Urinary bladder (tissue), 4 donors: ENCODE results near the gene RPL13. TPM values are rescaled to one million over a fixed set of nuclear protein-coding genes. Genes with fewer than 3 reads are reported as not detected.

Experiments used
- DNase-seq: peaks from one replicate; pipeline ENCODE4 v3.0.0-alpha.2; 2015; ENCODE audit errors: extremely low spot score
- H3K27ac ChIP-seq: one replicate; pipeline ENCODE4 v1.5.1; 2013; ENCODE audit warnings: low read depth, mild to moderate bottlenecking, moderate library complexity
- H3K36me3 ChIP-seq: one replicate; pipeline ENCODE4 v1.6.1; 2013; ENCODE audit warnings: mild to moderate bottlenecking, moderate library complexity; ENCODE audit not compliant: insufficient read depth
- H3K4me1 ChIP-seq: one replicate; pipeline ENCODE4 v1.6.1; 2013; ENCODE audit warnings: mild to moderate bottlenecking, moderate library complexity; ENCODE audit not compliant: insufficient read depth
- H3K4me3 ChIP-seq: one replicate; pipeline ENCODE4 v1.5.1; 2013; ENCODE audit warnings: low read depth, low read length
- WGBS: extraction: QIAGEN DNeasy Blood & Tissue Kit; methylation state at CpG from one replicate; pipeline ENCODE4 v1.1.7; 2013; 5-methylcytosine and 5-hydroxymethylcytosine counted together
- polyA plus RNA-seq: library from polyadenylated mRNA; stranded (reverse); fragments of 200-250 nt; gene quantifications from one replicate; pipeline ENCODE4 v1.2.3, GENCODE V29; 2013
- total RNA-seq: library from RNA; depleted of rRNA; stranded (reverse); fragments of >200 nt; gene quantifications from one replicate; pipeline ENCODE4 v1.2.3, GENCODE V29; 2014
- donor health status: healthy with polysubstance abuse.
- donor health status: healthy.

The RPL13 gene
- total and polyA plus RNA-seq, 2 donors = 2,031 to 7,650 TPM

DNA sequence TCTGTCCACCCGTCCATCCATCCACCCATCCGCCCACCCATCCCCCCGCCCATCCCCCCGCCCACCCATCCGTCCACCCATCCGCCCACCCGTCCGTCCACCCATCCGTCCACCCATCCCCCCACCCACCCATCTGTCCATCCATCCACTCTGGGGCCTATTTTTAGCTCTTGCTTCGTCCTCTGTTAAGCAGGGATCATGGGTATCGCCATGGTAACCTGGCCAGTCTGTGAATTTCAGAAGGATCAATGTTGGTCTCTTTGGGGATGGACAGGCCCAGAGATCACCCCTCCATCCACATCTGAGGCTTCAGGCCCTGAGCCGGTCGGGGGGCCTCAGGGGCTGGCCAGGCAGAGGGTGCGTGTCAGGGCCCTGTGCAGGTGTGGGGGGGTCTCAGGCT is 37.7 kb downstream of the RPL13 start:
- Histone ChIP-seq H3K4me1 (no peaks in the 10 kb centered on the region), H3K36me3 (no peaks in the 10 kb centered on the region), H3K4me3 (no peak overlapping the region), H3K27ac (no peak overlapping the region)
- no peak for DNase-seq
- 75% methylated on average over 14 of the region's 14 CpGs for WGBS

DNA sequence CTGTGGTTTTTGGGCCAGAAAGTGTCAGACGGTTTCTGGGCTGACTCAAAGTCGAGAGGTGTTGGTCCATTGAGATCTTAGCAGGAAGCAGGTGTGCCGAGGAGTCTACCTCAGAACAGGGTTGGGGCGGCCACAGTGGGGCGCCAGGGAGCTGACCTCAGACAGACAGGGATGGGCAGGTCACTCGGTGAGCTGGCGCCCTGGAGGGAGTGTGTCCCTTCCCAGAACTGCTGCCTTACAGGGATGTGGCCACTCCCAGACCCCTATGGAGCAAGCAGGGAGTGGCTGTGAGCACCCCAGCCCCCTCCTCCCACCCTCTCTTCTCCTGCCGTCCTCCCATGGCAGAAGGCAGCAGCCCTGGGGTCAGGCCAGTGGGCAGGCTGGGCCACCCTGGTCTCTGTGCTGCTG is 39.0 kb downstream of the RPL13 start:
- Histone ChIP-seq H3K4me3 (no peak overlapping the region), H3K27ac (no peak overlapping the region)
- WGBS = 38% methylated on average over 8 of the region's 8 CpGs

DNA sequence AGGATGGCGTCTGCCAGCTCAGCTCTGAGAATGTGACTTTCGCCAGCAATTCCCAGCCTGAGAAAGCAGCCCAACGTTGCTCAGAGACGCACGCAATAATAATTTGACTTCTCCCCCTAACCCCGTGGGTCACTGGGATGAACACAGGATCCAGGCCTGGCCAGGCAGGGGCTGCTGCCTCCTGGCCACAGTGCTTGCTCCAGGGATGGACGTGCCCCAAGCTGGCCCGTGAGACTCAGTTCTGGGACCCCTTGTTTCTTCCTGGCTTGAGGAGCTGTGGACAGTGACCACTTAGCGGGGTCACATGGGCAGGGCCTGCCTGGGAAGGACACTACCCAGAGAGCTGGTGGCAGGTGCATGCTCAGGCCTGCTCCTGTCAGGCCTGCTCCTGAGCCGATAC is 39.4 kb downstream of the RPL13 start:
- DNase-seq = no peak
- 76% methylated on average over 10 of the region's 10 CpGs for WGBS
- H3K4me1 ChIP-seq = no peaks in the 10 kb centered on the region
- H3K36me3 ChIP-seq = no peaks in the 10 kb centered on the region
- H3K4me3 ChIP-seq = no peak overlapping the region
- H3K27ac ChIP-seq = no peak overlapping the region

More for the DNA sequence above, 39.0 kb downstream of the RPL13 start:
- Histone ChIP-seq H3K4me1 (no peaks in the 10 kb centered on the region), H3K36me3 (no peaks in the 10 kb centered on the region)
- no peak for DNase-seq

DNA sequence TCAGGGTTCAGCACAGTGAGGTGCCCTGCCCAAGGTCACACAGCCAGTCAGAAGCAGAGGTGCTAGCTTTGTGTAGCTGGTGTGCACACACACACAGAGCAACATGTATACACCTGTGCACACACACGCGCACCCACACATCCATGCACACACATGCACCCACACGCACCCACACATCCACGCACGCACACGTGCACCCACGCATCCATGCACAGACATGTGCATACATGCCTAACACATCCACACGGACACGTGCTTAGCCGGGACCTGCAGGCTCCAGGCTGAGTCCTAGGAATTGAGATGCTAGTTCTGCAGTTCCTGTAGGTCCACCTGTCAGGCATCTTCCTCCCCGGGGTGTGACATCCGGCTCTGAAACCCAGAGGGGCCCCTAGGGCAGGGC is 39.9 kb downstream of the RPL13 start:
- no peaks in the 10 kb centered on the region for H3K36me3 ChIP-seq
- no peaks in the 10 kb centered on the region for H3K4me1 ChIP-seq
- H3K27ac ChIP-seq = no peak overlapping the region
- no peak for DNase-seq
- no peak overlapping the region for H3K4me3 ChIP-seq
- WGBS = 79% methylated on average over 12 of the region's 12 CpGs

DNA sequence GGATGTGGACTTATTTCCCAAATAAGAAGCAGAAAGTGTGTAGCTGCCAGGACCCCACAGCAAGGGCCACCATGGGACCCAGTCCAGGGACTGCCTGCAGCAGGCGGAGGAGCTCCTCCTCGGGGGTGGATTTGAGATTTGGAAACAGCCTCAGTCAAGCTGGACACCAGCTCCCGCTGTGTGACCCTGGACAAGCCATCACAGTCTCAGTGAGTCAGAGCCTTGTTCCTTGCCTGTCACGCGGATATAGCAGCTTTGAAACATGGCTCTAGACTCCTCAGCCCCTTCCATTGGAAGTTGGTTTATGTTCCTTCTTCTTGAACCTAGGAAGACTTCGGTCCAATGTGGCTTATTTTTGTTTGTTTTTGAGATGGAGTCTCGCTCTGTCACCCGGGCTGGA is 40.5 kb downstream of the RPL13 start:
- no peak for DNase-seq
- H3K27ac ChIP-seq = no peak overlapping the region
- H3K4me1 ChIP-seq = no peaks in the 10 kb centered on the region
- no peak overlapping the region for H3K4me3 ChIP-seq
- no peaks in the 10 kb centered on the region for H3K36me3 ChIP-seq
- 73% methylated on average over 8 of the region's 8 CpGs for WGBS

DNA sequence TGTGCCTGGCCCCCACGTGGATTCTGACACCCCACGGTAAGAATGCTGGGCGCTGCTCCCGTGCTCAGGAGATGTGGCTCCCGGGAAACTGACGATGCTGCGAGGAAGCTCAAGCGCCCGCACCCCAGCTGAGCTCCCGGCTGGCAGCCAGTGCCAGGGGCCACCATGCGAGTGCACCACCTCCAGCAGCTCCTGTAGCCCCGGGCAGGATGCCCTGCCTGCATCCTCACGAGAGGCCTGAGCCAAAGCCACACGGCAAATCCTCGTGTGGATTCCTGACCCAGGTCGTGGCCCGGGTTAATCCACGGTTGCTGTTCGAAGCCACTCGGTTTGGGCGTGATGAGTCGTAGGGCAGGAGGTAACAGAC is 41.4 kb downstream of the RPL13 start:
- WGBS = 51% methylated on average over 22 of the region's 22 CpGs
- Histone ChIP-seq H3K4me1 (no peaks in the 10 kb centered on the region), H3K36me3 (no peaks in the 10 kb centered on the region), H3K27ac (no peak overlapping the region), H3K4me3 (no peak overlapping the region)
- no peak for DNase-seq

DNA sequence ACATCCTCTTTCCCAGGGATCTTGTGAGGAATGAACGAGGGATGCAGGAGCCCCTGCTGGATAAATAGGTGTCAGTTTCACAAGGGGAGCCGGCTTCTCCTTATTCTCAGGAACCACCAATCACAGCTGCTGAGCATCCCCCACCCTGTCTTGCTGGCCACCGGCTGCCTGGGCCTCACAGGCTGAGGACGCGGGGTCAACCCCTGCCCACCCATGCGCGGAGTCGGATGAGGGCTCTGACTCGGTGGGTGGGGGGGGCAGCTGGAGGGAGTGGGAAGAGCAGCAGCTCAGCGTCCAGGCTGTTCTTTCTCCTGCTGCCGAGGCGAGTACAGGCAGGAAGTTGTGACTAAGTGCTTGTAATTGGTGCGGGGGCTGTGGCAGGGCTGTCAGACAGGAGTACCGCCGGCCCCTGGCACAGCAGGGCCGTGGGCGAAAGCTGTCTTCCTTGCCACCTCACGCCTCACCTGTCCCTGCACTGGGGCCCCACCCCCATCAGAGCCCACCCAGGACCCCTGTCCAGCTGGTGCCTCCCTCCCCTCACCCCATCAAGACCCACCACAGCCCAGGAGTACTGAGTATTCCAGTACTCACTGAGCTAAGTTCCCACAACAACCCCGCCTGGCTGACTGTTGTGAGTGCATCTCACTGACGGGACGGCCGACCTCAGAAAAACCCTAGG is 41.9 kb downstream of the RPL13 start:
- Histone ChIP-seq H3K27ac (no peak overlapping the region), H3K4me3 (no peak overlapping the region), H3K36me3 (no peaks in the 10 kb centered on the region), H3K4me1 (no peaks in the 10 kb centered on the region)
- WGBS = 5% methylated on average over 22 of the region's 22 CpGs
- peak; percentile 40 for DNase-seq

DNA sequence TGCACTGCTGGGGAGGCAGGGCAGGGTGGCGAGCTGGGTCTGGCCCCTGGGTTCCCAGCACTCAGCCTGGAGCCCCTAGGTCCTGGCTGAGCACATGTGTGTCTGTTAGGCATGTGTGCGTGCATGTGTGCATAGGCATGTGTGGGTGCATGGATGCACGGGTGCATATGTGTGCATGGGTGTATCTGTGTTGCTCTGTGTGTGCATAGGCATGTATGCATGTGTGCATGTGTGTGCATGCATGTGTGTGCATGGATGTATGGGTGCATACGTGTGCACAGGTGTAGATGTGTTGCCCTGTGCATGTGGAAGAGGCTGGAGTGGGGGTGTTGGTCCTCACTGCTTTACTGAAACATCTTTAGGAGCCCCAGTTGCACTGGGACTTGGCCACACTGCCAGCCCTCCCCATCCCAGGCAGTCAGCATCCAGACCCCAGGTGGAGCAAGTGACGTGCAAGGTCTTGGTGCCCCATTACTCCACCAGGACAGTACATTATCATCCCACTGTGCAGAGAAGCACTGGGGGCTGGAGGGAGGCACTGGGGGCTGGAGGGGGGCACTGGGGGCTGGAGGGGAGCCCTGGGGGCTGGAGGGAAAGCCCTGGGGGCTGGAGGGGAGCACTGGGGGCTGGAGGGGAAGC is 42.6 kb downstream of the RPL13 start:
- DNase-seq = no peak
- no peaks in the 10 kb centered on the region for H3K36me3 ChIP-seq
- no peaks in the 10 kb centered on the region for H3K4me1 ChIP-seq
- no peak overlapping the region for H3K27ac ChIP-seq
- 66% methylated on average over 5 of the region's 5 CpGs for WGBS
- H3K4me3 ChIP-seq = no peak overlapping the region

DNA sequence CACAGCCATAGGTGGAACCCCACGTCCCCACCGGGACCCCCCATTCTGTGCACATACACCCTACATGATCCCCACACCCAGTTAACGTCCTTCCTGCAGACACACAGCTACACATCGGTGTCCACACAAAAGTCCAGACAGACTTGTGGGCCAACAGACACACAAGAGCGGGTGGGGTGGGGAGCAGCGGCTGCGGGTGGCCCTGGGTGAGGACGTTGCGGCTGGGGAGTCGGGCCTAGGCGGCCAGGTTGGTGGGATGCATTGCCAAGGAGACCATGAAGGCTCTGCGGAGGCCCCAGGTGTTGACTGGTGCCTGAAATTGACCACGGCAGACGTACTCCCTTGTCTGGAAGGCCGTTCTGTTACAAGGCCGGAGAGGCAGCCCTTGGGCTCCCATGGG is 44.3 kb downstream of the RPL13 start:
- DNase-seq = no peak
- no peaks in the 10 kb centered on the region for H3K4me1 ChIP-seq
- WGBS = 86% methylated on average over 16 of the region's 16 CpGs
- no peak overlapping the region for H3K27ac ChIP-seq
- H3K4me3 ChIP-seq = no peak overlapping the region
- H3K36me3 ChIP-seq = no peaks in the 10 kb centered on the region

DNA sequence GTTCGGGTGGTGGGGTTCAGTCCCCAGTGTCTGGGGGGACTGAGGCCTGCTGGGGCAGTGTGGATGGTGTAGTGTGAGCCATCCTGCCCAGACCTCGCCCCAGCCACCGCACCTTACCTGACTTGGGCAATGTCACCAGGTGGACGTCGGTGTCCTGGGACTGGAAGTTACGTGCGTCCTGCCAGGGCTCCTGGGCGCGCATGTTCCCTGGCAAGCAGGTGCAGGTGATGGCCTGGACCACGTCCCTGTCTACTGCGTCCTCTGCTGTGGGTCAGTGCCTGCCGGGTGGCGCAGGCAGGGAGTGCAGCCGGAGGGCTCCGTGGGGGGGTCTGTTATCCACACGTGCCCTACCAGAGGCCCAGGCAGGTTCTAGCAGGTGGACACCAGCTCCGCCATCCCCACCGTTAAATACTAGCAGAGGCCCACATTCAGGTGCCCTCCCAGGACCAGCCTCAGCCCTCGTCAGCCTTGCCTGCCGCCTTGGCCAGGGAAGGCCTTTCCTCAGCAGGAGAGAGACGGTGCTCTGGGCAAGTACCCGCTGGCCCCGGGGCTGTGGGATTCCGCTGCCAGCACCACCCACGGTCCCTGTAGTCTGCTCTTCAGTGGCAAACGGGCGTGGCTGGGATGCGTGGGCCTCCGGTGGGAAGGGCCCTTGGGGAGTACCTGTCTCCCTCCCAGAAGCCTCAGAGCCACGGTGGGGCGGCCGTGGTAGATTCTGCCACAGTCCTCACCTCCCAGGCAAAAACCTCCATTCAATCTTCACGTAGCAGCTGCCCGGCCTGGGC is 44.9 kb downstream of the RPL13 start:
- H3K4me3 ChIP-seq = no peak overlapping the region
- H3K36me3 ChIP-seq = no peaks in the 10 kb centered on the region
- WGBS = 87% methylated on average over 34 of the region's 34 CpGs
- no peak overlapping the region for H3K27ac ChIP-seq
- DNase-seq = no peak
- no peaks in the 10 kb centered on the region for H3K4me1 ChIP-seq

DNA sequence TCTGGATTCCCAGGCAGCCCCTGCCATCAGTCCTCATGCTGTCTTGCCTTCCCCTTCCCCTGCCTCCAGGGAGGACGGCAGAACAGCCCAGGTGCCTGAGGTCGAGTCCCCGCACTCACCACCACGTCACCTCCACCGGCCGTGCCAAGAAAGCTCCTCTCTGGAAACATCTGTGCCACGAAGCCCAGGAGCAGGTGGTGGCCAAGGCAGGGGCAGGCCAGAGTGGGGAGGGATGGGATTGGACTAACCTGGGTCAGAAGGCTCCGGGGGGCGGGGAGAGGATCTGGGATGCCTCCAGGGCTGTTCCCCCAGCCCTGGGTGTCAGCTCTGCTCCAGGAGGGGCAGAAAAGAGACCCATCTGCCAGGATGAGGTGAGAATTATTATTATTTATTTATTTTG is 45.5 kb downstream of the RPL13 start:
- no peak overlapping the region for H3K4me3 ChIP-seq
- H3K36me3 ChIP-seq = no peaks in the 10 kb centered on the region
- 84% methylated on average over 9 of the region's 9 CpGs for WGBS
- DNase-seq = no peak
- no peaks in the 10 kb centered on the region for H3K4me1 ChIP-seq
- no peak overlapping the region for H3K27ac ChIP-seq

DNA sequence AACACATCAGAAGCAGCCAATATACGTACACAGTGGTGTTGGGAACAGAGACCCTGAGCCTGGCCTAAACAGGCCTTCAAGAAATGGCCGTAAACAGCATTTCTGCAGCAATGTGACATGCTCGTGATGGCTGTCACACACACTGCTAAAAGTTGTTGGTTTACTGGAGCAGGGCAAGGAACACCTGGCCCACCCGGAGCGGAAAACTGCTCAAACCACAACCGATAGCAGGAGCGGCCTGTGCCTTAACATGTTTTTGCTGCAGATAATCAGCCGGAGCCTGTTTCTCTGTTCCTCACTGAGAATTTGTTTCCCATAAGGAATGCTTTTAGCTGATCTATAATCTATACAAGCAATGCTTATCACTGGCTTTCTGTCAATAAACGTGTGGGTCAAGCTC is 47.0 kb downstream of the RPL13 start:
- no peak for DNase-seq
- Histone ChIP-seq H3K4me3 (no peak overlapping the region), H3K4me1 (no peaks in the 10 kb centered on the region), H3K36me3 (no peaks in the 10 kb centered on the region), H3K27ac (no peak overlapping the region)
- WGBS = 65% methylated on average over 9 of the region's 9 CpGs

DNA sequence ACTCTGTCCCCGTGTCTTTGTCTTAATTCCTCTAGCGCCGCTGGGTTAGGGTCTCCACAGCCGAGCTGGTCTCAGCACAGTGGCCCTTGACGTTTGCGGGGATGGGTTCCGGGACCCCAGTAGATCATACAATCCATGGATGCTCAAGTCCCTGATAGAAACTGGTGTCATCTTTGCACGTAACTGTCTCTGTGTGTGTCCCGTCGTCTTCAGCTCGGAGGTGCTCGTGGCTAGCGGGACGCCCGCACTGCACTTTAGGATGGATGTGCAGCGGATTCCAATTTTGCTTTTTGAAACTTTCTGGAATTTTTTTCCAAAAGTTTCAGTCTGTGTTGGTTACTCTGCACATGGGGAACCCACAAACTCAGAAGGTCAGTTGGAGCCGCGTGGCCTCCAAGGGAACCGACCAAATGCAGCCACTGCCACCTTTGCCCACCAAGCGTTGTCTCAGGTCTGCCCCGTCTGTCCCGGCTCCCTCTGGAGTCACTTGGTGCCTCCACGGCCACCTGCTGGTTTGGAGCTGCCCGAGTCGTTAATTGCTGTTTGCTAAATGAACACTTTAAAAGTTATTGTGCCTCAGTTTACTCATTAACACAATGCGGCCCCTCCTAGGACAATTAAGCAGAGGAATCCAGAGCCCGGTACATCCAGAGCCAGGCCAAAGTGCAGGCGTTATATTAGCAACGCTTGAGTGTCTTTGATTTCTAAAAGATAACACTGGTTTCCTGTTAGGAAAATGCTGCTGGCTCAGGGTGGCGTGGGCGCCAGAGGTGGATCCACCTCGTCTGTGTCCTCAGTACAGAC is 47.7 kb downstream of the RPL13 start:
- H3K27ac ChIP-seq = no peak overlapping the region
- no peak for DNase-seq
- no peaks in the 10 kb centered on the region for H3K36me3 ChIP-seq
- no peaks in the 10 kb centered on the region for H3K4me1 ChIP-seq
- H3K4me3 ChIP-seq = no peak overlapping the region
- 71% methylated on average over 32 of the region's 32 CpGs for WGBS
